Smooth muscle cell of the brain vasculature (primary cell): Measurements from ENCODE around the gene BCAS1.

Experiments used
- DNase-seq: peaks from one replicate; pipeline ENCODE4 v3.0.0-alpha.2; 2012; ENCODE audit warnings: low read depth, low spot score

Gene BCAS1

GRCh38 chr20:53929399-53929798 is 141.0 kb downstream of the BCAS1 start:
- DNase-seq = no peak

- DNase-seq = no peak
These were observed 142.4 kb downstream of the BCAS1 start for GRCh38 chr20:53927990-53928389.

DNA sequence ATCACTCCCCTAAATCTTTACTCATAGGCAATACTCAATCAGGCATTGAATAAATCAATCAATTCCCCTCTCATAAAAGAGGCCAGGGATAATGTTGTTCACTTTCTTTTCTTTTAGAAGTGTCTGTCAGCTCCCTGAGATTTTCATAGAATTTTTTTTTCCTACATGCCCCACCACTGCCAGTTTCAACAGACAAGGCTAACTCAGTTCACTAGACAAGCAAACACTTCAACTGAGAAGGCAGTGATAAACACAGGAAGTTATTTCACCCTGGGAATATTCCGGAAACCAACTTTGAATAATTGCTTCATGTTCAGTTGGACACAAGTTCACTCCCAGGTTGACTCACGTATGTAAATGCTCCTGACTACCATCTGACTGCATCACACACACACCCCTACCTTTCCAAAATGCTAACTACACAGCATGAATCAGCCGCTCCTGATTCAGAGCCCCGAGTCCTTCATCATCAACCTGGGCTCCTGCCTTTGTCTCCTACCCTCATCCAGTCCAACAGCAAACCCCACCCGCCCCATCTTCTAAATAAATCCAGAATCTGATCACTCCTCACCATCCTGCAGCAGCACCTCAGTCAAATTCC is 143.9 kb downstream of the BCAS1 start:
- no peak for DNase-seq

- DNase-seq = no peak
These were observed 144.6 kb downstream of the BCAS1 start for GRCh38 chr20:53925651-53926401.

GRCh38 chr20:53923566-53924369 is 146.6 kb downstream of the BCAS1 start:
- DNase-seq = no peak

GRCh38 chr20:53922901-53923314 is 147.5 kb downstream of the BCAS1 start:
- DNase-seq = no peak

DNA sequence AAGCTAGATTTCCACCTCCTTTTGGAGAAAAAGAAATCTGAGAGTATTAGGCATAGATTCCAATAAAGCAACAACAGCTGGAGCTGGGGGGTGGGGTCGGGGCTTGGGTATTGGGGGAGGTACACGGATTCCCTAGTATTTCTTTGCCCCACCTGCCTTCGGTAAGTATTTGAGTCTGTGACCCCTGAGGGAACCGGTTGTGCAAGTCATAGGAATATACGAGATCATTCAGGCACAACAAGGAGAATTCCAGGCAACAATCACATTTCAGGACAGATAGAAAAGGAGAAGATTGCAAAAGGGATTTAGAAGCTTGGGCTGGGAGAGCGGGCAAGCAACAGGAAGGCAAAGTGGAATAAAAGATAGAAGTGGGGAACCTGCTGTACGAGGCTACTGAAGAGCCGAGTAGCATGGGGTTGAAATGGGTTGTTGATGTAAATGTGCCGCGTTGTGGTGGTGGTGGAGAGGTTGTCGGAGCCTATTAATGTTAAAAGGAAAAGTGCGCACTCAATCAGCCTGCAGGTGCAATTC is 148.9 kb downstream of the BCAS1 start:
- DNase-seq = no peak

DNA sequence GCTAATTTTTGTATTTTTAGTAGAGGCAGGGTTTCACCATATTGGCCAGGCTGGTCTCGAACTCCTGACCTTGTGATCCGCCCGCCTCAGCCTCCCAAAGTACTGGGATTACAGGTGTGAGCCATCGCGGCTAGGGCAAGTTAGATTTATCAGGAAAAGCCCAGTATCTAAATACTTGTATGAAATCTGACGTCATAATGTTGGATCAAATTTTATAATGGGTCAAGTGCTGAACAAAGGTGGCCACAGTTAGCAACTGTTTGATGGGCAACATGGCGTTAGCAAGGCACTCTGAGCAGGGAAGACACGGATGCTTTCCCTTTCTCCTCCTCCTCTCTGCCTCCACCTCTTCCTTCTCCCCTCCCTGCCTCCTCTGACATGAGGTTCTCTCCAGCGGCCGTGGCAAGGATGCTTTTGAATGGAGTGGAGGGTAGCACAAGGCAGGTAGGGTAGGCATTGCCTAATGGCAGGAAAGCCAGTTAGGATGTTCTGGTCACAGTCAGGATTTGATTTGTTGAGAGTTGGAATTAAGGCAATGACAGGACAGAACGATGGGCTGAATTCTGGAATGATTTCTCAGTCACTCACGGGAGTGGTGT is 149.6 kb downstream of the BCAS1 start:
- DNase-seq = no peak

- DNase-seq = no peak
These were observed 150.5 kb downstream of the BCAS1 start for GRCh38 chr20:53919886-53920285.

GRCh38 chr20:53918949-53919361 is 151.4 kb downstream of the BCAS1 start:
- no peak for DNase-seq

DNA sequence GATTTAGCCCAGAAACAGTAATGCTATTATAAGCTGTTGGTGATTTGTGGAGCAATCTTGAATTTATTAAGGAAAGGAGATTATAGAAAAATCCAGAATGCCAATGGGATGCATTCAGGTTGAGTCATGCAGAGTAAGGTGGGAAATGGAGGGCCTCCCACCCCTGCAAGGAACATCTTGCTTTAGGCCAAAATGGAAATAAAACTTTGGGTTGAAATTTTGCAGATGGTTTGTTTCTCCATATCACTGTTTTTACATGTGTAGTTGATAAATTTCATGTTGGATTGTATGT is 152.4 kb downstream of the BCAS1 start:
- DNase-seq = no peak

DNA sequence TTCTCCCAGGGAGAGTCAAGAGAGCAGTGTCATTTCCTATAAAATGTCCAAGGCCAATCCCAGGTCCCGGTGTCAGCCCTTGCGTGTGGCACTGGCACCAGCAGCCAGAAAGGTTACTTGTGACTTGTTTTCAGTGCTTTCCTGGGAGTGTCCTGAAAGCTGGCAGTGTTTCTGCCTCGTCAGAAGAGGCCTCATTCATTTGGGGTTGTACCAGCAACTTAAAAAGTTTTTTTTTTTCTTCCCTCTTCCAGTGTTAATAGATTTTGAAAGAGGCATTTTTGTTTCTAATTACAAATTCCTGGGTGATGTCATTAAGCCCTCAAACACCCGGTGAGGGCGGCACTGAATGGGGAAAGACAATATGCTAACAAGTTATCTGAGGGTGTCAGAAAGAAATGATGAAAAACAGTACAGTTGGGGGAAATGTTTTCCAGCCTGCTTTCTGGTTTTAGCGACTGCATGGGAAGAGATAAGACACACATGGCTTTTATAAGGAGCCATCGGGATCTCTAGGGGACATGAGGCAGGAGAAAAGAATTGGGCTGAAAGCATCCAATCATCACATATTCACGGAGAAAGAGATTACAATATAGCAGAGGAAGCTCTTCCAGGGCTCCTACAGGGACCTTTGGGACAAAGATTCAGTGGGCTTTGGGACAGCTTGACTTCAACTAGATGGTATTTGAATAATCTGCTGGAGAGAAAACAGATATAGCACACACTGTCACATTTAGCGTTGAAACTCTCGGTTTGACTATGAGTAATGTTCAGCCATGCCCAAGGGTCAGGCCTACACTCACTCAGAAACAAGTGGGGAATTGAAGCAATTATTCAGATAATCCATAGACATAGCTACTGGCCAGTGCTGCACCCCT is 153.0 kb downstream of the BCAS1 start:
- DNase-seq = no peak

DNA sequence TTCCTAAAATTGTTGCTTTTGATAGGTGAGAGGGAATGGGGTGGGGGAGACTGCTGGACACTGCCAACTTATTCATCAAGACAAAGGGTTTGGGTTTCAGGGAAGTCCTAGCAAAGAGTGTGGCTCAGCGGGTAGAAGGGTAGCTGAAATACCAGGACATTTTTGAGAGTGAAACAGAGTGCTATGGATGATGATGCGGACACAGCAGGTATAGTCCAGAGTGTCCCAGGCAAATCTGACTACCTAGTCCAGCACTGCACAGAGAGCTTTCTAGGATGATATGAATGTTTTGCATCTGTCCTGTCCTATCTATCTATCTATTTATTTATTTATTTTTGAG is 154.3 kb downstream of the BCAS1 start:
- DNase-seq = no peak

DNA sequence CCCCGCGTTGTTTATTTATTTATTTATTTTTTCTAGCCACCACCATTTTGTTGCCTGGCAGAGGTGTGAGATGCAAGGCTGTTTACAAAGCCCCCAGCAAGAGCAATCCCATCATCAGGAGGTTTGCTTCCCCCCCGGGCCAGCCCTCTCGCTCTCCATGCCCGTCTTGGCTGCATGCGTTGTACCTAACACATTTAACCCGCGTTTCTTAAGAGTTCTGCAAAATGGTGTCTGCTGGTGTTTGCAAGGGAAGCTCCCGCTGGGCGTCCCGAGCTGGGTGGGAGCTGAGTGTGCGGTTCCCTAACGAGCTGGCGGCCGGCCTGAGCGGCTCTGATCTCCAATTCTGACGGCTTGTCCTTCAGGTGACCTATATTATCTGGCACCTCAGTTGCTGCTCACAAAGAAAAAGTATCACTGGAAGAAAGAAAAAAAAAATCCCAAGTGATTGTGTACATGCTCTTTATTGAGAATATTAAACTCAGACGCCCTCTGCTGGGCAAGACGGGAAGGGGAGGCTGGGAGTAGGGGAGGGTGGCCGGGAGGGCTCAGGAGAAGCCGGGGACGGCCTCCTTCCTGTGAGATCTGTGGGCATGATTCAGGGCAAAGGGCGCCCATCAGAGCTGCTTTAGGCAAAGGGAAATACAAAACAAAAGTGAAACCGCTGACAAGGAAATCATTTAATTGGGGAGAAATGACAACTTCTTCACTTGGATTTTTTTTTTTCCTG is 154.8 kb downstream of the BCAS1 start:
- peak; percentile 93 for DNase-seq

DNA sequence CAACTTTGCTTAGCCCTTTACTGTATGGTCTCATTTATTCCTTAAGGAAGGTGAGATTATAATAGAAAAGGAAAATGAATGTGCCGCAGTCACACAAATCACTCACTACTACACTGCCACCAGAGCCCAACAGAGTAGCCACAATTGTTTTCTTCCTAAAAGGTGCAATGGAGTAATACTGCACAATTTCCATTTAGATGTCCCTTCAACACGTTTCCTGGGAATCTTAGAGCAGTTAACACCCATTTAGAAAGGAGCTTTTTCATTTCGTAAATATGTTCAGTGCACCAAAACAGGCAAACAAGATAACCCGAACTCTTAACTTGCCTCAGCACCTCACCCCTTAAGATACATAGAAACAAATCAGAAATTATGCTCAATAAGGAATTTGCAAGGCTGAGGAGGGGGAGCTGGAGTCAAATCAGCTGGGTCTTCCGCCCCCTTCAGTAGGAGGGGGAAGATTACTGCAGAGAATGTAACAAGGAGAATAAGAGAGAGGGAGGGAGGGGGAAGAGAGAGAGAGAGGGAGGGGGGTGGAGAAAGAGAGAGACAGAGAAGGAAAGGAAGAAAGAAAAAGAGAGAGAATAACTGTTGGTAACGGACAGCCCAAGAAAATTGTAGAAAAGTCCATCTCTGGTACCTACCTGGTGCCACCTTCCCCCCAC is 155.5 kb downstream of the BCAS1 start:
- no peak for DNase-seq

DNA sequence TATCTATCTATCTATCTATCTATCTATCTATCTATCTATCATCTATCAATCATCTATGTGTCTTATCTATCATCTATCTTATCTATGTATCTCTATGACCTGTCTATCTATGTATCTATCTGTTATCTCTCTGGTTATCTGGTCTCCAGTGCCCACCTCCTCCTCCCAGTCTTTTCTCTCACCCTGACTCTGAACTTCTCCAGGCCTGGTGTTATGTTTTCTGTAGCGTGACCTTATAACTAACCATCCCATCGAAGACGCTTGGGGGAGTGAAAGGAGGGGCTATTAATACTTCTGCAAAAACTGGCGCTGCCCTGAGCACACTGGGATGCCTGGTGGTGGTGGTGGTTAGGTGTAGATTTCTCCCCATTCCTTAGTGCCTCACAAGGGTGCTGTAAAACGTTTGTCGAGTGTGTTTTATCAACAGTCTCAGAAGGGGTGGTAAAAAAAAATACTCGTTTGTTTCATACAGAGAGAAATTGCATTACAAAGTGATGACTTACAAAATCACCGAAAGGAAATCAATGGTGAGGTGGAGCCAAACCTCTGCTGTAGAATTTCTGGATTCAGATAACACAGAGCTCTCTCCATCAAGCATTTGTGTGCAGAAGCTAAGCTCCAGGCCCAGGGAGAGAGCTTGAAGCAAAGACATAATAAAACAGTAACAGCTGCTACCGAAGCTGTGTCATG is 156.2 kb downstream of the BCAS1 start:
- DNase-seq = no peak

GRCh38 chr20:53911301-53911700 is 159.1 kb downstream of the BCAS1 start:
- DNase-seq = no peak

- no peak for DNase-seq
These were observed 159.9 kb downstream of the BCAS1 start for GRCh38 chr20:53910351-53911002.
